GM21526 (cell line): Measurements from ENCODE around the gene GCNT1.
A peak's percentile ranks its signal among the peaks of the same experiment; 100 is the strongest.
"Not testable (repeated sequence)": the region's sequence is repeated elsewhere in the genome, so short reads cannot be mapped to it uniquely, and the experiment has no call there.

Experiments
- ATAC-seq: cut with Tn5 transposase; IDR thresholded peaks from one replicate; pipeline ENCODE4 v1.9.1; 2021; ENCODE audit warnings: moderate library complexity; ENCODE audit not compliant: unreplicated experiment, low FRiP score

The GCNT1 gene

DNA sequence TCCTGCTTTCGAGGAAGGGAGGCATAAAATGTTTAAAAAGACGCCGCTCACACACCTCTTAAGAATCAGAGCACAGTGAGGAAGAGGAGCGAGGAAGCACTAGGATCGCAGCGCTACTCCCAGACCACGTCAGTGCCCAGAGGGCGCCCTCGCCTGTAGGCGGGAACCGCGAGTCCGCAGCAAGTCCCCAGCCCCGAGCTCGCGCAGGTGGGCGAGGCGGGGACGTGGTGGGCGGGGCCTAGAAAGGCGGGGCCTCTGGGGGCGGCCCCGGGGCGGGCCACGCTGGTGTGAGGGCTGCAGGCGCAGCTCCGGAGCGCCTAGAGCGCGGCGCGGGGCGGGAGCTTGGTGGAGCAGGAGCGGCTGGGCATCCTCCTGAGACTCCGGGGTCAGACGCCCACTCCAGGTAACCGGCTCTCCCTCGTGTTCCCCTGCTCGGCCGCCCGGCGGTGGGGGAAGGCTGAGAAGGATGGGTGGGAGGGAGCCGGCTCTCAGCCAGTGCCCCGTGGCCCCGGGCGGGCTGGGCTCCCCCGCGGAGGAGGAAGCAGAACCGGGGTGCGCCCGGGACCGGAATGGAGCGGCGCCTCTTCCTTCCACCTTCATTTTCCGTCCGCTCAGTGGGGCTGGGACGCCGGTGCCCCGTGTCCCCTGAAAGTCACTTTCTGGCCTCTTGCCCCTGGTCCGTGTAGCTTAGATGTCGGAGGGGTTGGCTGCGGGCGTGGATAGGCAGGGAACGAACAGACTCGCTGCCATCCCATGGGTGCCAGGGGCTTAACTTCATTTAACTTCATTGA is at the start of gene GCNT1:
TSS of gene GCNT1 (plus strand) at position 280 of the 791 bp plus-strand sequence. CDS start 43,200 bp downstream, outside the sequence.
- ATAC-seq = peak; percentile 83

DNA sequence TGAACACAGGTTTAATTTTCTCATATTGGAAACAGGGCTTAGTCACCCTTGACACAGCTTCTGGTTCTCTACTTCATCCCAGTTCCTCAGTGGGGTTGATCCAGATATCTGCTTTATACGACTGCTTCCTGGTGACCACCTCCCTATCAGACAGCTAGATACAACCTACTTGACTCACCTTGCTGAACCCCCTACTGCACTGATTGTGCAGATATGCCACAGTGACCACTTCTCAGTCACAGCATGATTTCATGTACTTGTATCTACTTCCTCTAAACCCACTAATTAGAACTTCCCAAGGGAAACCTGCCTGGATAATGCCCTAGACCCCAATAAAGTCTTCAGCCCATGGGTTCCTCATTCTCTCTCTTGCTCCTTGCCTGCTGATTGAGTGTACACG is 46.3 kb upstream of the GCNT1 start:
- ATAC-seq = no peak

GRCh38 chr9:76413658-76414057 is 45.3 kb upstream of the GCNT1 start:
- ATAC-seq = no peak

GRCh38 chr9:76414661-76415060 is 44.3 kb upstream of the GCNT1 start:
- peak; percentile 73 for ATAC-seq

DNA sequence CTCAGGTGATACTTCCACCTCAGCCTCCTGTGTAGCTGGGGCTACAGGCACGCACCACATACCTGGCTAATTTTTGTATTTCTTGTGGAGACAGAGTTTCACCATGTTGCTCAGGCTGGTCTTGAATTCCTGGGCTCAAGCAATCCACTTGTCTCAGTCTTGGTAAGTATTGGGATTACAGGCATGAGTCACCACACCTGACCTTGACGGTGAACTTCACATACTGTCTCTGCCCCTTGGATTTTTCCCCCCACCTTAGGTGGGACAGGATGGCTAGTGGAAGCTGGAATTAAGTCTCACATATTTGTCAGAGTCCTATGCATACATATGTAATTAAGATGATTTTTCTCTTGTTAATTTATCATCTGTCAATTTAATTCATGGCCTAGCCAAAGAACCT is 43.8 kb upstream of the GCNT1 start:
- ATAC-seq = no peak

- ATAC-seq = no peak
Observed at GRCh38 chr9:76415731-76416130, 43.3 kb upstream of the GCNT1 start.

DNA sequence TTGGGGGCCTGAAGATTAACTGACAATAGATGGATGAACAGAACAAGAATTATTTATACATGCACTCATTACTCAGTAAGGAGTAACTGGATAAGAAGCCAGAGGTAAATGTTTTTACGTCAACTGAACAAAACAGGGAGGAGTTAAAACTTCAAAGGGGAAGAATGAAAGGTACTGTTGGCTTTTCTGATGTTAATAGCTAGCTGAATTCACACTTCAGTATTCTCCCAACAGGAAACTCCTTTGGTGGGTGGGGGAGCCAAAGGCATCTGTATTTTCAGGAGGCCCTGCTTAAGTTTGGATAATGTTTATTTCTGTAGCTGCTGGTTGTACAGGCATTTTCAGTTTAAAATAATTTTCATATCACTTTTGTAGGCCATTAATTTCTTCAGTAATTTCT is 41.6 kb upstream of the GCNT1 start:
- ATAC-seq = no peak

- no peak for ATAC-seq
Observed at GRCh38 chr9:76419782-76420380, 39.1 kb upstream of the GCNT1 start.

- ATAC-seq = no peak
Observed at GRCh38 chr9:76423216-76424177, 35.5 kb upstream of the GCNT1 start.

DNA sequence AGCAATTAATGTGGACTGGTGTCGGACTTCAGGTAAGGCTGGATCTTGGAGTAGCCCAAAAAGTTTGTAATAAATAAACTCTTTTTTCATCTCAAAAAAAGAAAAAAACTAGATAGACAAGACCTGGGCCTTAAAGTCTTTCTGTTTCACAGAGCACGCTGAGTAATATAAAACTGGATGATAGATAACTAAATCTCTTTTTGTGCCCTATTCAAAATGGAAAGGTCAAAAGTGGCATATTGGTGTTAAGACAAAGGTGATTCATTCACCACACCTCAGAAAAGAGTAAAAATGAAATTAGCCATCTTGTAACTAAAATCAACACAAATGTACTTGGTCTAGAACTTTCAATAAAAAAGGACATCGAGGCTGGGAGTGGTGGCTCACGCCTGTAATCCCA is 34.5 kb upstream of the GCNT1 start:
- ATAC-seq = no peak

GRCh38 chr9:76425677-76426453 is 33.1 kb upstream of the GCNT1 start:
- no peak for ATAC-seq

DNA sequence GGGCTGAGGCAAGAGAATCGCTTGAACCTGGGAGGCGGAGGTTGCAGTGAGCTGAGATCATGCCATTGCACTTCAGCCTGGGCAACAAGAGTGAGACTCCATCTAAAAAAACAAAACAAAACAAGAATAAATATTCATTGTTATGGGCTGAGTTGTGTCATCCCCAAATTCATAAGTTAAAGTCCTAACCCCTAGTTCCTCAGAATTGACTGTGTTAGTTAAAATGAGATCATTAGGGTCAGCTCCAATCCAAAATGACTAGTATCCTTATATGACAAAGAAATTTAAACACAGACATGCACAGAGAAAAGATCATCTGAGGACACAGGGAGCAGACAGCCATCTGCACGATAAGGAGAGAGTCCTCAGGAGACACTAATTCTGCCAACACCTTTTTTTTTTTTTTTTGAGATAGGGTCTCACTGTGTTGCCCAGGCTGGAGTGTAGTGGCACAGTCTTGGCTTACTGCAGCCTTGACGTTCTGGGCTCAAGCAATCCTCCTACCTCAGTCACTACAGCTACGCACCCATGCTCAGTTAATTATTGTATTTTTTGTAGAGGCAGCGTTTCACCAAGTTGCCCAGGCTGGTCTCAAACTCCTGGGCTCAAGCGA is 32.1 kb upstream of the GCNT1 start:
- no peak for ATAC-seq

DNA sequence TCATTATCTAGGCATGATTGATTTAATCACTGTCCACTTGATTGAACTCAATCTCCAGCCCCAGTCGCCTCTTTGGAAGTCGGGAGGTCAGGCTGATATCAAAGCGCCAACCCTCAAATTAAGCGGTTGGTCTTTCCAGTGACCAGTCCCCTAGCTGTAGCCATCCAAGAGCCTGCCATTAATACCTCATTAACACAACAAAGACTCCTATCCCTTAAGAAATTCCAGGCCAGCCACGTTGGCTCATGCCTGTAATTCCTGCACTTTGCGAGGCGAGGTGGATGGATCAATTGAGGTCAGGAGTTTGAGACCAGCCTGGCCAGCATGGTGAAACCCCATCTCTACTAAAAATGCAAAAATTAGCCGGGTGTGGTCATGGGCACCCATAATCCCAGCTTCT is 27.4 kb upstream of the GCNT1 start:
- no peak for ATAC-seq

DNA sequence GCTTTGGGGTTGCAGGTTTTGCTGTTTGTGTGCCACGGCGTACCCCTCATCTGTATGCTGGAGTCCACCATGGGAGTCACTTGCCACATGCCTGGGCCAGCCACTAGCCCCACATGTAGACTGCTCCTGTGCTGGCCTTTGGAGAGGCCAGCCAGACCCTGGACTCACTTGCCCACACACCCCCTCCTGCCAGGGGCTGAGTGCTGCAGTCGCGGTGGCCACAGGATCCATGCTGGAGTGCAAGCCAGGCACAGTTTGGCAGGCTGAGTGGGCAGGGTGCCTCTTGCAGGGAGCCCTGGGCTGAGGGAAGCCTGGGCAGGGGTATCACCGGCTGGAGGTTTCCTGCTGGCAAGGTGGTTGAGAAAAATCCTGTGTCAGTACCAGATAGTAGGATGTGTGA is 25.6 kb upstream of the GCNT1 start:
- no peak for ATAC-seq

GRCh38 chr9:76433836-76434235 is 25.1 kb upstream of the GCNT1 start:
- no peak for ATAC-seq

GRCh38 chr9:76434897-76435296 is 24.1 kb upstream of the GCNT1 start:
- ATAC-seq = not testable (repeated sequence)

- ATAC-seq = not testable (repeated sequence)
Observed at GRCh38 chr9:76437017-76437699, 21.8 kb upstream of the GCNT1 start.

DNA sequence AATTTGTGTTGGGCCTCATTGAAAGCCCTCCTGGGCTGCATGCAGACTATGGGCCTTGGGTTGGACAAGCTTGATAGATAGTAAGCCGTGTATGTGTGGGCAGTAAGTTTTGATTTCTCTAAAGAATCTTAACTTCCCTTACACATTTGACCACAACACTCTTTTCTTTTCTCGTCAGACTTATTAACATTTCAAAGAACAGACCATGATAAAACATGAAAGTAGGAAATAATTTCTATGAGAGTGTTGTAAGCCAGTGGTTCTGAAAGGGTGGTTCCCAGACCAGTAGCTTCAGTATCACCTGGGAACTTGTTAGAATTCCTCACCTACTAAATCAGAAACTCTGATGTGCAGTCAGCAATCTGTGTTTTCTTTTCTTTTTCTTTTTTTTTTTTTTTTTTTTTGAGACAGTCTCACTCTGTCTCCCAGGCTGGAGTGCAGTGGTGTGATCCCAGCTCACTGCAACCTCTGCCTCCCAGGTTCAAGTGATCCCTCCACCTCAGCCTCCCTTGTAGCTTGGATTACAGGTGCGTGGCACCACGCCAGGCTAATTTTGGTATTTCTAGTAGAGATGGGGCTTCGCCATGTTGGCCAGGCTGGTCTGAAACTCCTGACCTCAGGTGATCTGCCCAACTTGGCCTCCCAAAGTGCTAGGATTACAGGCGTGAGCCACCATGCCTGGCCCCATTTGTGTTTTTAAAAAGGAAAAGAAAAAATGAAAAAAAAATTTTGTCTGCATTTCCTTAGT is 20.0 kb upstream of the GCNT1 start:
- ATAC-seq = peak; percentile 69
